ENCODE data around the gene ACBD7.

GRCh38 chr10:15060638-15061037 lies 27.9 kb downstream of the ACBD7 start:
- no peak for TF ChIP-seq CTCF (conservative IDR thresholded peaks at IDR 0.05)
- no peak for TF ChIP-seq EZH2 (IDR thresholded peaks at IDR 0.05; ENCODE audit: low read depth)

Data from PC-9 (cell line).